Fibroblast of lung (primary cell): ENCODE data around the gene SPATC1L. TPM values are rescaled to one million over a fixed set of nuclear protein-coding genes. Genes with fewer than 3 reads are reported as not detected.

Experiments
- DNase-seq, 2 donors: peaks; one replicate each; pipeline versions ENCODE4 v3.0.0 to v3.0.0-alpha.2; 2010; ENCODE audit warnings: low read depth in 2 of 2
- H2AFZ ChIP-seq: 2 replicates; pipeline ENCODE4 v1.5.1; 2012; ENCODE audit warnings: low read length, control low read depth, inconsistent platforms
- H3K27ac ChIP-seq: 2 replicates; pipeline ENCODE4 v1.5.1; 2011; ENCODE audit warnings: low read length, control low read depth; ENCODE audit not compliant: insufficient read depth
- H3K27me3 ChIP-seq: 2 replicates; pipeline ENCODE4 v1.5.1; 2011; ENCODE audit warnings: mild to moderate bottlenecking, low read length; ENCODE audit not compliant: control insufficient read depth, insufficient read depth
- H3K36me3 ChIP-seq: 2 replicates; pipeline ENCODE4 v1.5.1; 2011; ENCODE audit warnings: low read length; ENCODE audit not compliant: control insufficient read depth, insufficient read depth
- H3K4me1 ChIP-seq: 2 replicates; pipeline ENCODE4 v1.5.1; 2011; ENCODE audit warnings: low read length; ENCODE audit not compliant: control insufficient read depth, insufficient read depth; ENCODE audit errors: extremely low read depth
- H3K4me2 ChIP-seq: 2 replicates; pipeline ENCODE4 v1.5.1; 2011; ENCODE audit warnings: low read length, control low read depth; ENCODE audit not compliant: insufficient read depth; ENCODE audit errors: extremely low read depth
- H3K4me3 ChIP-seq, 4 experiments: fragments of 200-600 bp in 1 of 4; sonication (generic) in 1 of 4; replicated peaks in 1 of 4; 2 replicates each; pipeline ENCODE4 v1.5.1; 2011 to 2016; ENCODE audit warnings: low read length in 4 of 4, low read depth in 3 of 4, mild to moderate bottlenecking in 3 of 4, control low read depth in 2 of 4, inconsistent platforms in 1 of 4, mixed read lengths in 1 of 4; ENCODE audit not compliant: insufficient read depth in 1 of 4; ENCODE audit errors: control extremely low read depth in 1 of 4
- H3K79me2 ChIP-seq: 2 replicates; pipeline ENCODE4 v1.5.1; 2012; ENCODE audit warnings: mild to moderate bottlenecking, low read length, inconsistent platforms; ENCODE audit not compliant: control insufficient read depth, insufficient read depth
- H3K9ac ChIP-seq: 2 replicates; pipeline ENCODE4 v1.5.1; 2011; ENCODE audit warnings: mild to moderate bottlenecking, low read length, control low read depth; ENCODE audit not compliant: insufficient read depth
- H3K9me3 ChIP-seq: 2 replicates; pipeline ENCODE4 v1.5.1; 2012; ENCODE audit warnings: low read depth, low read length; ENCODE audit not compliant: control insufficient read depth, insufficient read depth
- H4K20me1 ChIP-seq: 2 replicates; pipeline ENCODE4 v1.5.1; 2011; ENCODE audit warnings: low read length; ENCODE audit not compliant: control insufficient read depth, insufficient read depth; ENCODE audit errors: extremely low read depth
- EZH2 ChIP-seq: IDR thresholded peaks from 2 replicates; pipeline ENCODE4 v1.5.1; 2012; ENCODE audit warnings: low read length, control low read depth, mild to moderate bottlenecking; ENCODE audit errors: missing control alignments
- polyA plus RNA-seq, 2 donors: library from polyadenylated mRNA; depleted of rRNA in 1 of 2; stranded (reverse) in 1 of 2; unstranded in 1 of 2; fragments of >200 nt; gene quantifications; 2 replicates each; pipeline ENCODE4 v1.2.1, GENCODE V29; 2011 to 2012; ENCODE audit warnings: missing spikeins in 1 of 2
- total RNA-seq: library from RNA; depleted of rRNA; stranded (reverse); fragments of >200 nt; gene quantifications from 2 replicates; pipeline ENCODE4 v1.2.1, GENCODE V29; 2014
- TF ChIP-seq, protein P1 (sequence below), 2 donors: IDR thresholded peaks in 1 of 2; conservative IDR thresholded peaks in 1 of 2; 1 replicate in 1 of 2; 2 replicates in 1 of 2; pipeline ENCODE4 v1.5.1; 2011 to 2012; ENCODE audit warnings: low read length in 2 of 2, control low read depth in 1 of 2, inconsistent platforms in 1 of 2, low read depth in 1 of 2, mild to moderate bottlenecking in 1 of 2

Gene SPATC1L
- total and polyA plus RNA-seq, 2 donors (not counting 1 experiment from before 2014, with no cell fraction given) = 2.9 to 9.6 TPM

GRCh38 chr21:46194374-46195334, 10.4 kb upstream of the SPATC1L start:
- H3K9me3 ChIP-seq = no peaks in the 10 kb centered on the region
- H3K27me3 ChIP-seq = no peaks in the 10 kb centered on the region
- H3K27ac ChIP-seq = no peak overlapping the region
- no peak overlapping the region for H3K9ac ChIP-seq
- H2AFZ ChIP-seq = no peak overlapping the region
- TF ChIP-seq EZH2 = no peak
- TF ChIP-seq, protein P1, sequence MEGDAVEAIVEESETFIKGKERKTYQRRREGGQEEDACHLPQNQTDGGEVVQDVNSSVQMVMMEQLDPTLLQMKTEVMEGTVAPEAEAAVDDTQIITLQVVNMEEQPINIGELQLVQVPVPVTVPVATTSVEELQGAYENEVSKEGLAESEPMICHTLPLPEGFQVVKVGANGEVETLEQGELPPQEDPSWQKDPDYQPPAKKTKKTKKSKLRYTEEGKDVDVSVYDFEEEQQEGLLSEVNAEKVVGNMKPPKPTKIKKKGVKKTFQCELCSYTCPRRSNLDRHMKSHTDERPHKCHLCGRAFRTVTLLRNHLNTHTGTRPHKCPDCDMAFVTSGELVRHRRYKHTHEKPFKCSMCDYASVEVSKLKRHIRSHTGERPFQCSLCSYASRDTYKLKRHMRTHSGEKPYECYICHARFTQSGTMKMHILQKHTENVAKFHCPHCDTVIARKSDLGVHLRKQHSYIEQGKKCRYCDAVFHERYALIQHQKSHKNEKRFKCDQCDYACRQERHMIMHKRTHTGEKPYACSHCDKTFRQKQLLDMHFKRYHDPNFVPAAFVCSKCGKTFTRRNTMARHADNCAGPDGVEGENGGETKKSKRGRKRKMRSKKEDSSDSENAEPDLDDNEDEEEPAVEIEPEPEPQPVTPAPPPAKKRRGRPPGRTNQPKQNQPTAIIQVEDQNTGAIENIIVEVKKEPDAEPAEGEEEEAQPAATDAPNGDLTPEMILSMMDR (conservative IDR thresholded peaks at IDR 0.05 in 1 of 2, IDR thresholded peaks at IDR 0.05 in 1 of 2; ENCODE audit: low read depth in 1 of 2, low read length in 2 of 2) = no peak
- peaks cover 12% of the 10 kb centered on the region for H3K4me1 ChIP-seq
- peaks cover 1% of the 10 kb centered on the region for H3K79me2 ChIP-seq
- no peak overlapping the region for H3K4me2 ChIP-seq
- H4K20me1 ChIP-seq = no peaks in the 10 kb centered on the region
- peaks cover 50% of the 10 kb centered on the region for H3K36me3 ChIP-seq
- H3K4me3 ChIP-seq = no peak overlapping the region
- no peak for DNase-seq

- Histone ChIP-seq H3K27me3 (no peaks in the 10 kb centered on the region), H3K4me2 (no peak overlapping the region), H4K20me1 (no peaks in the 10 kb centered on the region), H3K9ac (no peak overlapping the region), H2AFZ (no peak overlapping the region), H3K36me3 (peaks cover 53% of the 10 kb centered on the region), H3K4me1 (peaks cover 20% of the 10 kb centered on the region), H3K9me3 (no peaks in the 10 kb centered on the region), H3K79me2 (peaks cover 1% of the 10 kb centered on the region), H3K4me3 (no peak overlapping the region), H3K27ac (no peak overlapping the region)
- TF ChIP-seq, protein P1 (conservative IDR thresholded peaks at IDR 0.05 in 1 of 2, IDR thresholded peaks at IDR 0.05 in 1 of 2; ENCODE audit: low read depth in 1 of 2, low read length in 2 of 2) = no peak
- no peak for TF ChIP-seq EZH2
- no peak for DNase-seq
Observed at GRCh38 chr21:46193829-46194373, 9.6 kb upstream of the SPATC1L start.
